ENCODE measurements around the gene RAB5IF.
"Not testable (repeated sequence)": the region's sequence is repeated elsewhere in the genome, so short reads cannot be mapped to it uniquely, and the experiment has no call there.

The RAB5IF gene

GRCh38 chr20:36605399-36606157 lies at the start of gene RAB5IF:
RAB5IF (plus strand) TSS chr20:36605779; CDS start chr20:36605952, 173 bp downstream.
- DNase-seq (ENCODE audit: low read depth), result peak; percentile 99

- DNase-seq (ENCODE audit: low read depth), result no peak
Measured at GRCh38 chr20:36562724-36563123, 42.9 kb upstream of the RAB5IF start.

- no peak for DNase-seq (ENCODE audit: low read depth)
Measured at GRCh38 chr20:36563374-36563773, 42.2 kb upstream of the RAB5IF start.

- not testable (repeated sequence) for DNase-seq (ENCODE audit: low read depth)
Measured at GRCh38 chr20:36564078-36564725, 41.4 kb upstream of the RAB5IF start.

- not testable (repeated sequence) for DNase-seq (ENCODE audit: low read depth)
Measured at GRCh38 chr20:36564726-36565121, 40.9 kb upstream of the RAB5IF start.

- no peak for DNase-seq (ENCODE audit: low read depth)
Measured at GRCh38 chr20:36565520-36565919, 40.1 kb upstream of the RAB5IF start.

GRCh38 chr20:36569847-36570429 lies 35.6 kb upstream of the RAB5IF start:
- no peak for DNase-seq (ENCODE audit: low read depth)

- DNase-seq (ENCODE audit: low read depth), result no peak
Measured at GRCh38 chr20:36571564-36572504, 33.7 kb upstream of the RAB5IF start.

- peak; percentile 47 for DNase-seq (ENCODE audit: low read depth)
Measured at GRCh38 chr20:36572701-36573102, 32.9 kb upstream of the RAB5IF start.

- peak; percentile 85 for DNase-seq (ENCODE audit: low read depth)
Measured at GRCh38 chr20:36573103-36573797, 32.3 kb upstream of the RAB5IF start, which contains the start of gene TGIF2. TGIF2 (plus strand) TSS chr20:36573597; CDS start chr20:36578775, 5,178 bp downstream.

GRCh38 chr20:36573798-36574365 lies 31.7 kb upstream of the RAB5IF start:
- peak; percentile 22 for DNase-seq (ENCODE audit: low read depth)

GRCh38 chr20:36574366-36575135 lies 31.0 kb upstream of the RAB5IF start:
- DNase-seq (ENCODE audit: low read depth), result peak; percentile 30

- no peak for DNase-seq (ENCODE audit: low read depth)
Measured at GRCh38 chr20:36576081-36576445, 29.5 kb upstream of the RAB5IF start.

GRCh38 chr20:36578356-36579041 lies 27.1 kb upstream of the RAB5IF start:
- DNase-seq (ENCODE audit: low read depth), result no peak

- no peak for DNase-seq (ENCODE audit: low read depth)
Measured at GRCh38 chr20:36579996-36580545, 25.5 kb upstream of the RAB5IF start.

- no peak for DNase-seq (ENCODE audit: low read depth)
Measured at GRCh38 chr20:36582322-36582721, 23.3 kb upstream of the RAB5IF start.

- no peak for DNase-seq (ENCODE audit: low read depth)
Measured at GRCh38 chr20:36582821-36583220, 22.8 kb upstream of the RAB5IF start.

GRCh38 chr20:36584018-36584481 lies 21.5 kb upstream of the RAB5IF start:
- DNase-seq (ENCODE audit: low read depth), result no peak
